NCI-H1436 (cell line): Measurements from ENCODE around the gene VTCN1.
"Not testable (repeated sequence)": the region's sequence is repeated elsewhere in the genome, so short reads cannot be mapped to it uniquely, and the experiment has no call there.

ENCODE experiments used
- DNase-seq: peaks from one replicate; lab custom pipeline; 2025; lab: John Stamatoyannopoulos, UW

Gene VTCN1

DNA sequence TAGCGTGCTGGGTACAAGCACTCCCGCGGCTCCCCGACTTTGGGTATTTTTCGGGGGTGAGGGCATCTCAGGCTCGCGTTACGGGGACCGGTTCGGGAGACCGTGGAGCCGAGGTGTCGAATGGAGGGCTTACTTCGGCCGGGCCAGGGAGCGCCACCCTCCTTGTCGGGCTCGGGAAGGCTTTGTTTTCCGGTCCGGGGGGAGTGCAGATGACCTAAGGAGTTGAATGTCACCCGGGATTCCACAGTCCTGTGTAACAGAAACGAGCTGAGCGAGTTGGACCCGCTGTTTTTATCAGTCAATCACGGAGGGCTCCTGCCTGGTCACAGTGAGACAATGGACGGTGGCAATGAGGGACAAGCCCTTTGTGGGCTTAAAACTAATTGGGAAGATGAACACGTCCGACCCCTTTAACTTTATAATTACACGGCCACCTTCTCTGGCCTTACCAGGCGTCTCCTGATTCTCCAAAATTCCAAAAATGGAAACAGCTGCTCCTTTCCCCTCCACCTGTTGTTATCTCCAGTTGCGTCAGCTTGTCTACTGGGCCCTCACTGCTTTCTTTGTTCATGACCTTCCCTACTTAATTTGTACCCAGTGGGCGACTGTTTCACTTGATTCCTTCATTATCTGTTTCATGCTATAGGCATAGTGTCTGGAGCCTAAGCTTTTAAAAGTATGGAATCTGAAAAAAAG lies 88.2 kb downstream of the VTCN1 start:
- DNase-seq: no peak

DNA sequence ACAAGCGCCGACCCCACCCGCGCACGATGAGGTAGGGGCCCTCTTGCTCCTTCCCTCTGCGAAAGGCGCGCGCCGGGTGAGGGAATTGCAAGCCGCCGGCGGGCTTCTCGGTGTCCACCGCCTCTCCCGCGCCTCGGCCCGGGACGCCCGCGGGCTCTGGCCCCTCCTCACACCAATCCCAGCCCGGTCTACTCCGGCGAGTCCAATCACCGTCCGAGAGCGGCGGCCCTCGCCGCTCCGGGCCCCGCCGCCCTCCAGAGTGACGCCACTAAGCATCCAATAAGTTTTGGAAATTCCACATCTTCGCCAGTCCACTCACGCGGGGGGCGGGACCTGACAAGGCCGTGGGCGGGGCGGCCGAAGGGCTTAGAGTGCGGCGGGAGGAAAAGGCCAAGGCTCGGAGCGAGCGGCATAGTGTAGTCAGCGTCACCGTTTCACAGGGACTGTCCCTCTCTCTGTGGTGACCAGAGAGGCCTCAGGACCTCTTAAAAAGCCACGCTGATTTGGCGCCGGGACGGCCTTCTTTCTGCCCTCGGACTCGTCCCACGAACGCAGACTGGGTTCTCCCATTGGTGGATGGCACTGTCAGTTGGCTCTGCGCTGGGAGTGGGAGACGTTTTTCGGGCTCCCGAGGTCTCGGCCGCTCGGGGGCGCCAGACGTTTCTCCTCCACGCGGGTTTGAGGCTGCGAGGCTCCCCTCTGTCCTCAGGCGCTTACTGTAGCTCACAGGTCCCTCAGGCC lies 89.0 kb downstream of the VTCN1 start, which contains the start of gene TRIM45:
TRIM45 (minus strand) TSS at position 161 of the 741 bp plus-strand sequence. CDS start 548 bp downstream, outside the sequence.
- DNase-seq: peak; percentile 89

DNA sequence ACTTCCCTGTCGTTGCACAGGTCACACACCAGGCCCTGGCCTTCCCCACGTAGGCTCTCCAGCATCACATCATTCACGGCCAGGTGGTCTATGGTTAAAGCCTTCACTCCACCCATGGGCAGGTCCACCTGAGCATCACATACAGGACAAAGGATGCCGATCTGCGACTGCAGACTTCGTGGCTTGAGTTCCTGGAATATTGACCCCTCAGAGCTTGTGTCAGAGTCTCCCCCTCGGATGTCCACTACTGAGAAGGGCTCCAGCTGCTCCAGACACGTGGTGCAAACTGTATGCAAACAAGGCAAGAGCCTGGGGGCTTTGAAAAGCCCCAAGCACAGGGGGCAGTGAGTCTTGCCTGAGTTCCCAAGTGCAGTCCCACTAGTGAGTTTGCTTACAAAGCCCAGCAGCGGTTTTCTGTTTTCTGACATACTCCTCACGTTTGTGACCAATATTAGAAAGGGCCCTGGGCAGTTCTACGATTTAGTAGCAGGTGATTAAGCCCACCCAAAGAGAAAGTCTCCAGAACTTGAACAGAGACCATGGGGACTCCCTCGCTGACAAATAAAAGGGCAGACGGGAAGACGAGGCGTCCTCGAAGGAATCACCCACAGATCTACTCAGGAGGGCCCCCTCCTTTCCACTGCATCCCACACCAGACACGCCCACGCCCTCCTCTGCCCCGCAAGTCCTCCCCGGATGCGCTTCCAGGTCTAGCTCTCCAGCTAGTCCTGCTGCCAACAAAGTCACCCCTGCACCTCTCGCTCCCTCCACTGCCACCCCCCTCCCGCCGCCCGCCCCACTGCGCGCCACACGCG lies 89.7 kb downstream of the VTCN1 start:
- DNase-seq: no peak

DNA sequence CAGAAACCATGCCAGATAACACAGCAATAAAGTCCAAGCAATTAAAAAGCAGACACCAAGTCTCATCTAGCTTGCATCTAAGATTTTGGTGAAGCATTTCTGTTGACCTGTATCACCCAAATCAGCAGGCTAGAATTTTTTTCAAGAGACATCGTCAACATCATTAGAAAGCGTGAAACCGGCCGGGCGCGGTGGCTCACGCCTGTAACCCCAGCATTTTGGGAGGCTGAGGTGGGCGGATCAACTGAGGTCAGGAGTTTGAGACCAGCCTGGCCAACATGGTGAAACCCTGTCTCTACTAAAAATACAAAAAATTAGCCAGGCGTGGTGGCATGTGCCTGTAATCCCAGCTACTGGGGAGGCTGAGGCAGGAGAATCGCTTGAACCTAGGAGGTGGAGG lies 91.6 kb downstream of the VTCN1 start:
- DNase-seq: not testable (repeated sequence)

DNA sequence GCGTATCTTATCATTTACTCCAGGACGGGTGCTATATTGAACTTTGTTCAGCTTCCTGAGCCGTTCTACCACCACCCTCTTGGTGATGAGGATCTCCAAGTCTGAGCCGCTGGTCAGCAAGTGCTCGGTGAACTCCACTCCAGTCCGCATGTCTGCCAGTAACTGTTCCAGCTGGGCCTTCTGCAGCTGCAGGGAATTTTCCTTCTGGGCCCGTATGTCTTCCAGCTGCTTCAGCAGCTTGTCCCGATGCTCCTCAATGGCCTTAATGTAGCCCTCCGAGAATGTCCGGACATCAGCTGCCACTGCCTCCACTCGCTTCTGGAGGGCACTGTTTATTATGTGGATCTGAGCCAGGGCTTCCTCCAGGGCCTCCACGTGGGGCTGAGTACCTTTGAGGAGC lies 92.6 kb downstream of the VTCN1 start:
- DNase-seq: no peak

DNA sequence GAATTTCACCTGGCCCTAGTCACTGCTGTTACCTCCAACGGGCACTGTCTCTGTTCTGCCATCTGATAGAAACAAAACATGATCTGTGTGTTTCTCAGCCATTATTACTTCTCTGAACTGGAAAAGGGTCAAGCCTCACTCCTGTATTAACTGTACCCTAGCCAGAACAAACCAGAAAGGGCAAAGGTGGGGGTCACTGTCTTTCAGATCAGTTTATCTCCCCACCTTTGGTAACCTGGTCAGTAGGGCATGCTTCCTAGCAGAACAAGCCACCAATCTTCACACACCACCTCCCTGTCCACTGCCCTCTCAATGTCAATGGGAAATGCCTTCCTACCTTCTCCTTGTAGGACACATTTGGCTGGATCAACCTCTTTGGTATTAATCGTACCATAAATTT lies 93.0 kb downstream of the VTCN1 start:
- no peak for DNase-seq

DNA sequence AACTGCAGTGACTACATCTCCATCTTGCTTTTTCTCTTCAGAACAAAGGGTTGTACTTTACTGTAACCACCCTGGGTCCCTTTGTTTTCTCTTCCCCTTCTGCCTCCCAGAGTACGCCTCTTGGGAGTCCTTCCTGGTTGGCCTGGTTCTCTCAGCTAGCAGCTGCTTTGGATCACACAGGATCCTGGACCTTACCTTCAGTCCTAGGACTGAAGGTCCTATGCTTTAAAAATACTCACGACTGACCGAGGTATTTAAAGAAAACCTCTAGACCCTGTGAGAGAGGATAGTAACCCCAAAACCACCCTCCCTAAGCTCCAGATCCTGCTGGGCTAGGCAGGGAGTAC lies 94.0 kb downstream of the VTCN1 start:
- no peak for DNase-seq

DNA sequence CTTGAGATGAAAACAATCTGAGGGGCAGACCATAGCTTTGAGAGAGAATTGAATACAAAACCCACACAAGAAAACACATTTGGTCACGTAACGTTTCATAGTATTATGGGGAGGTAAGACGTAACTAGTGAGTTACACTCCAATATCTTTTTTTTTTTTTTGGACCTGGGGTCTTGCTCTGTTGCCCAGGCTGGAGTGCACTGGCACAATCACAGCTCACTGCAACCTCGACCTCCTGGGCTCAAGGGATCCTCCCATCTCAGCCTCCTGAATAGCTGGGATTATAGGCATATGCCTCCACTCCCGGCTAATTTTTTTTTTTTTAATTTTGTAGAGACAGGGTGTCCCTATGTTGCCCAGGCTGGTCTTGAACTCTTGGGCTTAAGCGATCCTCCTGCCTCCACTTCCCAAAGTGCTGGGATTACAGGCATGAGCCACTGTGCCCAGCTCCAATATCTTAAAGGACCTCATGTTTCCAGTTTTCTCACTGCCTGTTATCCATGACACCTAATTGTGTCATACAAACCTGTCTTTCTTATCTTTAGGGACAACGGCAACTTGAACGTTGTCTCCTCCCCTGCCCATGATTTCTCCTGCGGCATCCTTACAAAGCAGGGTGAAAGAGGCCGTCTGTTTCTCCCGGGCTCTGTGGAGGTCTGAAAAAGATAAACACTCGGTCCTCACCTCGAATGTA lies 94.5 kb downstream of the VTCN1 start:
- DNase-seq: no peak

DNA sequence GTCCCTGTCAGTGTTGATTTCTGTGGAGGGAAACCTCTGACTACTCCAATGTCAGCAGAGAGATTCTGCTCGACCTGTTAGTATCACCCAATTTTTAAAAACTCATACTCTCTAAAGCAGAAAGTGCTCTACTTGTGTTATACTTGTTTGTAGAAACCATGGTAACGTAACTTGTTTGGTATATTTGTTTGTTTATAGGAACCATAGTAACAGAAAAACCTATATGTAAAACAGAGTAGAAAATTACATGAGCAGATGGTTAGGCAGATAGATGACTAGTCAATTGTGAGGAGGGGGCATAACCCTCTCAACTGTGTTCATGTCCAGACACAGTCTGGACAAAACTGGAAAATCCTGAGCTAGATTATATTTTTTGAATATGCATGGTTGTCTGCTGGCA lies 95.8 kb downstream of the VTCN1 start:
- no peak for DNase-seq

DNA sequence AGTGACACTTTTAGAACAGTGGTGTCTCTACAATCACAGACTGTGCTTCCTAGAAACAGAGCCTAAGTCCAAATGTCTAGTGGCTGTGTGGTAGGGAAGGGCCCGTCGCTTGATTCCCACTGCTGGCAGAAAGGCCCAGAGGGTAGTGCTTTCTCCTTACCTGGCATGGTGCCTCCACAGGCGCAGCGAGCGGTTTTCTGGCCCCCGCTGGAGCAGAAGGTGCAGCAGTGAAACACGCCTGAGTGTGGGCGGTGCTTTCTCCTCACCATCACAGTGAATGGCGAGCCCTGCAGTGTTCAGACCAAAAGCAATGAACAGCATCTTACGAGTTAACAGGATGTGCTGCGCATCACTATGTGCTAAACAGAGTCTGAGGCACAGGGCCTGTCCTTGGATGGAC lies 97.5 kb downstream of the VTCN1 start:
- no peak for DNase-seq

DNA sequence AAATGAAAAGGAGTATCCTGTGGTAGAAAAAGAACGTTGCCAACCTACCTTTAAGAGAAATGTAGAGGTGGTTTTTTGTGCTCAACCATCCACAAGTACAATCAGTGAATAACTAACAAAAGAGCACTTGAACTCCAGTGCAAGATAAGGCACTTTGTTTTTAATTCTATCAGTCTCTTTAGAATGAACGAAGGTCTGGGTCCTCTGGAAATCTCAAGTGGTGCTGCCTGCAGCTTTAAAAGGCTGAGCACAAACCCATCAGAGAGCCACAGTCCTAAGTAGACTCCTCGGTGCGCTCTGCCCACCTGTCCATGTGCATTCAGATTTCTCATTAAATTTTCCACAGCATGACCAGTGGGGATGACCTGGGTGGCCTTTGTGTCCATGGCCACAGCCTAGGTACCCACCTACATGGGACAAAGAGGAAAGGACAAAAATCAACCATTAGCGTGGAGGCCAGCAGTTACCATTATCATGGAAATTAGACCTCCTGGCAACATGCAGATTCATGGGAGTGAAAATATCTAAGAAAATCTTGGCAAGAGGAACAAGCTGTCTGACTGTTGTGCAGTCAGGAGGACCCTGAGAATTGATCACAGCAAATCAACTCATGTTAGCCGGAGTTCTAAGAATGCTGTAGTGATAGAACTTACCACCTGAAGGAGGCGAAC lies 98.5 kb downstream of the VTCN1 start:
- no peak for DNase-seq

DNA sequence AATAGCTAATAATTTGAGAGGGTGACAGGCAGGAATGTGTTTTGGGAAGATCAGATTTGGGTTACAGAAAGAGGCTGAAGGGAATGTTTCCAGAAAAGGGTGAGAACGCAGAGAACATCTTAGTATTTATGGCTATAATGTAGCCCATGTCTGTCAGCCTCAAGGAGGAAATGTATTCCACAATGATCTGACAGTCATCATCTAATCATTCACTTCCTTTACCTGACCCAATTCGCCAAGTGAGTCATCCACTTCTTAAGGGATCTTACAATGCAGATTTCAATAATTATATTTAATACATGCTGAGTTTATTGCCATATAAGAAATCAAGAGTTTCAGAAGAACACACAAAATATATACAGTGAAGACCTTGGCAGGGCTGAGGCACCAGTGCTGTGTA lies 100.0 kb downstream of the VTCN1 start:
- no peak for DNase-seq

DNA sequence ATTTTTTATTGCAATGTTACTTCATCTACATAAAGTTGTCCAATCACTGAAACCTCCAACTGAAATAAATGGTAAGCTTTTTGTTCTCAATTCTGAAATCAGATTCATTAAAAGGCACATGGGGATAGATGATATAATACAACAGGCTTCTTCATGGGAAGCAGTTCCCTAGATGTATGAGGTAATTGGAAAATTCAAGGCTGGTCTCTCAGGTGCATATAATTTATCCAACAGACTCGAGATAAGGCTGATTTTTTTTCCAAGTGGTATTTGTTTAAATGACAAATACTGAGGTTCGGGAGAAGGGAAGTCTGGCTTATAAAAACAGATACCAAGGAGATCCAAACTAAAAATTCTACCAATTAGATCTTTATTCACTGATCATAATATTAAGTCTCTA lies 103.4 kb downstream of the VTCN1 start:
- DNase-seq: no peak

DNA sequence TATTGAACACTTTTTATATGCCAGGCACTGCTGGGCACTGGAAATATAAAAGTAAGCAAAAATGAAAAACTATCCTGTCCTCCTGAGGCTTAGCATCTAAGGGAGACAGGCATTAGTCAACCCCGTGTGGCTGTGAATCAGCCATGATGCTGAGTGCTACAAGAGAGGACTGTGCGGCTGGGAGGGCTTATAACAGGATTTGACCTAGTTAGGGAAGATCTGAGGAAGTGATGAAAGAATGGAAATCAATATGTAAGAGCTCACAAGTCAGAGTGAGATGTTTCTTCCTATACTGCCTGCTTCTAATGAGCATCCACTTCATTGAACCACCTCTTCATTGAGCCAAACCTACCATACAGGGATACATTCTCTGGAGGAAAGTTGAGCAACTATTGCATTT lies 104.2 kb downstream of the VTCN1 start:
- DNase-seq: no peak

DNA sequence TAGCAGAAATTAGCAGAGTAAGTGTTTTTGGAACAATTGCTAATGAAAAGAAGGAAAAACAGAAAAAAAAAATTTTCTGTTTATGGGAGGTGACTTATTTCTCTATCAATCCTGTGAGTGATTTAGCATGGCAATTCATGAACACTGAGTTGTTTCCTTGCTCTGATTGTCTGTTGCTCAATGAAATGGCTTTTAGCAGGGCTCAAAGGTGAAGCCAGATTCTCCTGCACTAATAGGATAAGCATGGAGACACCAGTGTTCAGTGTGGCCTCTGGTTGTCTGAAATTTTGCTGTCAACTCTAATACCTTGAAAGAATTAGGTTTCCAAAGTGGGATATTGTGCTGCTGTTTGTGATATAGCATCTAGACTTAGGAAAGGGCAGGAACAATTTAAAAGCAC lies 105.0 kb downstream of the VTCN1 start:
- DNase-seq: no peak

DNA sequence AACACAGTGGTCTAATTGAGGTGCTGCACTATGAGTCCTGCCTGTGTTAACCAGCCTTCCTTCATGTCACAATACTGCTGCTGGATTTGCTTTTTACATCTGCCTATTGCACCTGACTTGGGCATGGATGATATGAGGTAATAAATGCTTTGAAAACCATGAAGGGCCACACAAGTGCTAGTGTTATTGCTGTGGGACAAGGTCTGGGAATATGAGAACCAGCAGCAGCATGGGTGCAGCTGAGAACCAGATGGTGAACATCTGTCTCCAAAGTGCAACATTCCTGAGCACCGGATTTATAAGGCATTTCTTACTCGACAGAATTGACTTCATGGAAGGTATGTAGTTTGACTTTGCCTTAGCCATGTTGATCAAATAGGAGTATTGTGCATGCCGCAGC lies 105.7 kb downstream of the VTCN1 start:
- no peak for DNase-seq

DNA sequence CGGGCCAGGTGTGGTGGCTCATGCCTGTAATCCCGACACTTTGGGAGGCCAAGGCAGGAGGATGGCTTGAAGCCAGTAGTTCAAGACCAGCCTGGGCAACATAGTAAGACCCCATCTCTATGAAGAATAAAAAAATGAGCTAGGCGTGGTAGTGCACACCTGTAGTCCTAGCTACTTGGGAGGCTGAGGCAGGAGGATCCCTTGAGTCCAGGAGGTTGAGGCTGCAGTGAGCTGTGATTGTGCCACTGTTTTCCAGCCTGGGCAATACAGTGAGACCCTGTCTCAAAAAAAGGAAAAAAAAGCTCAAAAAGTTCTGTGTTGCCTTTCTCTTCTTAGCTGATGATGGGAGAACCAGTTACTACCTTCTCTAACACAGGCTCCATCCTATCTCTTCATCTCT lies 108.9 kb downstream of the VTCN1 start:
- not testable (repeated sequence) for DNase-seq

DNA sequence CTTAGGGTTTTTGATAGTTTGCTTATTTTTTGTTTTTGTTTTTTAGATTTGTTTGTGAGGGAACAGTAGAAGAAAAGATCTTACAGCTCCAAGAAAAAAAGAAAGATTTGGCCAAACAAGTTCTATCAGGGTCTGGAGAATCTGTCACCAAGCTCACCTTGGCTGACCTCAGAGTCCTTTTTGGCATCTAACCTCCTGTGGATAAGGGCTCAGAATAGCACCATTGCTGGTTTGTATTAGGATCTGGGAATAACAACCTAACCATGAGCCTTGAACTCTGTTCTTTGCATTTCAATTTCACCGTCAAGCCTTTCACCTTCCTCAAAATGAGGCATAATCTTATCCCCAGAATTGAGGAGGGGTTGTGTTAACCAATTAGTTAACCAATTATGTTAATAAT lies 109.4 kb downstream of the VTCN1 start:
- DNase-seq: no peak

DNA sequence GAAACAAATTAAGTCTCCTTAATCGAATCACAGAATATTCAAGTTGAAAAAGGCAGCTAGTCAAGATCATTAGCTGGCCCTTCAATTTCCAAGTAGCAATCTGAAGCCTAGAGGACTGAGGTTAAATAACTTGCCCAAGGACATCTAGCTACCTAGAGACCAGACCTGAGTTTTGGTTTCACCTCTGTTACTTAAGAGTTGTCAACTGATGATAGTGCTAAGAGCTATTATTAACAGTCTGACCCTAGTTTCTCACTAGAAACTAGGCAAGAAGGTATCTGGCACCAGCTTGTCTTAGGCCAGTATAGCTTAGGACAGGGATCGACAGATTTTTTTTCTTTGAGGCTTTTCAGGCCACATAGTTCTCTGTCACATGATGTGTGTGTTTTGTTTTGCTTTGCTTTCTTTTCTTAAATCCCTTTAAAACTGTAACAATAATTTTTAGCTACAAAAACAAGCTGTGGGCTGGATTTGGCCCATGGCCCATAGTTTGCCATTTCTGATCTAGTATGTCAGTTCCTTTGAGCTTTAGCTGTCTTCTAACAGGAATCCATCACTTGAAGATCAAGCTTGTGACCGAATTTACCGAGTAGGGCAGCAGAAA lies 112.3 kb downstream of the VTCN1 start:
- DNase-seq: no peak

DNA sequence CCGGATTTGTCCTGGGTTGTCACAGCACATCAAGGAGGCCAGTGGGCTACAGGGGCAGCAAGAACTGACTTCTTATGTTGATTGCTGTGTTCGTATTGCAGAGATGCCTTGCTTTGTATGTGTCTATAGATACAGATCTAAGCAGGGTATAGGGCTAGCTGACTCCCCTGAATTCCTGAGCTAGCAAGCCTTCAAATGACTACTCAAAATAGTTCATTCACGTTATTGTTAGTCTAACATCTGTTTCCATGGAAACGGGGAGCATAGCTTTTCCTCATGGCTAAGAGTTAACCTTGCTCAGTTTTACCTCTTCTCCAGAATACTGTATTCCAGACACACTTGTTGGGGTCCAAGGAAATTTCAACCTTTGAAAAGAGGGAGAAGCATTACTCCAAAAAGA lies 113.3 kb downstream of the VTCN1 start:
- no peak for DNase-seq

DNA sequence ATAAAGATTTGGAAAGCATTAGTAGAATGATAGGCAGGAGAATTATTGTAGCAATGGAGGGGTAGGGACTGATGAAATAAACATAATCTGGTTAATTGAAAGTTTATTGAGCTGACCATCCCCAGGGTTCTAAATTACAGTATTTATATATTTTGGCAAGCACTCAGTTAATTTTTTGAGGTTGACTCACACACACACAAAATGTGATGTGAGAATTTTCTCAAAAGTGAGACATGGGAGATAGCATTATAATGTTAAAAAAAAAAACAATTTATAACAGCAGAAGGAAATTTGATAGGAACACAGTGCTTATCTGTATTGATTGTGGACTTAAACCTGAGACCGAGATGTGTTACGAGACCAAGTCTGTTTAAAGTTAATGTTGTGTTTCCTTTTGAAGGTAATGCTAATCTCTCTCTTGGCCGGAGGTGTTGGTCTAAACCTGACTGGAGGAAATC lies 113.7 kb downstream of the VTCN1 start:
- no peak for DNase-seq
